NB4 (cell line): ENCODE results near the gene BNIPL.

ENCODE experiments used
- MYC ChIP-seq: IDR thresholded peaks from 2 replicates; pipeline ENCODE4 v1.6.1; 2011; ENCODE audit warnings: low read depth, low read length
- POLR2A ChIP-seq: IDR thresholded peaks from 2 replicates; pipeline ENCODE4 v1.6.1; 2011; ENCODE audit warnings: mild to moderate bottlenecking; ENCODE audit not compliant: insufficient read length; ENCODE audit errors: extremely low read depth
- TF ChIP-seq, protein P1 (sequence below): IDR thresholded peaks from one replicate; pipeline ENCODE4 v1.5.1; 2012; ENCODE audit warnings: low read depth, low read length
- TF ChIP-seq, protein P2 (sequence below): IDR thresholded peaks from 2 replicates; pipeline ENCODE4 v1.6.1; 2011; ENCODE audit warnings: low read depth, low read length

DNA sequence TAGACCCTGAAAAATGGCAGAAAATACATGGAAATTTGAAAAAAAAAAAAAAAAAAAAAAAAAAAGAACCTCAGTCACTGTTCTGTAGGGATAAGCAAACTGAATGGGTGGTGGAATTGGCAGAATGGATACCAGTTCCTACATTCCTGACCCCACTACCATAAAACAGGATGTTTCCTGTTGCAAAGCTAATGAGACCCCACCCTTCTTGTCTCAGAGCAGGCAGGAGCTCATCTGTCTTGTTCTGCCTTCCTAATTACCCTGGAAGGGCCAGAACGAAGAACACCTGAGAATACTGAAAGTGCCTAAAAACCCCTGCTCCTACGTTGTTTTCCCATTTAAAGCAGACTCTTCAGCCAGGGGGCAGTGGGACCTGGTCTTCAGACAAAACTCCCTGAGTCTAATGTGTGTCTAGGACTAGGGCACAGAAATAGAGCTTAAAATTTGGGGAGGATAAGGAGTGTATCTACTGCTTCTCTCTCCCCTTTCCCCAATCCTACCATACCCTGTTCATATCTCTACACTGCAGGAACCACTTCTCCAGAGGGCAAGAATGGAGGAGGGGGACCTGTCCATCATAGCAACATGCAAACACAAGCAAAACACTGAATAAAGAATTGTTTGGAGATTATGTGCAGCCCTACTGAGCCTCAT lies 15.1 kb downstream of the BNIPL start:
- TF ChIP-seq POLR2A: no peak
- TF ChIP-seq, protein P1, sequence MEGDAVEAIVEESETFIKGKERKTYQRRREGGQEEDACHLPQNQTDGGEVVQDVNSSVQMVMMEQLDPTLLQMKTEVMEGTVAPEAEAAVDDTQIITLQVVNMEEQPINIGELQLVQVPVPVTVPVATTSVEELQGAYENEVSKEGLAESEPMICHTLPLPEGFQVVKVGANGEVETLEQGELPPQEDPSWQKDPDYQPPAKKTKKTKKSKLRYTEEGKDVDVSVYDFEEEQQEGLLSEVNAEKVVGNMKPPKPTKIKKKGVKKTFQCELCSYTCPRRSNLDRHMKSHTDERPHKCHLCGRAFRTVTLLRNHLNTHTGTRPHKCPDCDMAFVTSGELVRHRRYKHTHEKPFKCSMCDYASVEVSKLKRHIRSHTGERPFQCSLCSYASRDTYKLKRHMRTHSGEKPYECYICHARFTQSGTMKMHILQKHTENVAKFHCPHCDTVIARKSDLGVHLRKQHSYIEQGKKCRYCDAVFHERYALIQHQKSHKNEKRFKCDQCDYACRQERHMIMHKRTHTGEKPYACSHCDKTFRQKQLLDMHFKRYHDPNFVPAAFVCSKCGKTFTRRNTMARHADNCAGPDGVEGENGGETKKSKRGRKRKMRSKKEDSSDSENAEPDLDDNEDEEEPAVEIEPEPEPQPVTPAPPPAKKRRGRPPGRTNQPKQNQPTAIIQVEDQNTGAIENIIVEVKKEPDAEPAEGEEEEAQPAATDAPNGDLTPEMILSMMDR: no peak
- TF ChIP-seq MYC: no peak
- TF ChIP-seq, protein P2, sequence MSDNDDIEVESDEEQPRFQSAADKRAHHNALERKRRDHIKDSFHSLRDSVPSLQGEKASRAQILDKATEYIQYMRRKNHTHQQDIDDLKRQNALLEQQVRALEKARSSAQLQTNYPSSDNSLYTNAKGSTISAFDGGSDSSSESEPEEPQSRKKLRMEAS: no peak
